RPMI8226 (cell line): ENCODE data around the gene DHPS.
A peak's percentile ranks its signal among the peaks of the same experiment; 100 is the strongest.
"Not testable (repeated sequence)": the region's sequence is repeated elsewhere in the genome, so short reads cannot be mapped to it uniquely, and the experiment has no call there.

ENCODE experiments used
- DNase-seq: peaks from one replicate; pipeline ENCODE4 v3.0.0-alpha.2; 2015

The DHPS gene

DNA sequence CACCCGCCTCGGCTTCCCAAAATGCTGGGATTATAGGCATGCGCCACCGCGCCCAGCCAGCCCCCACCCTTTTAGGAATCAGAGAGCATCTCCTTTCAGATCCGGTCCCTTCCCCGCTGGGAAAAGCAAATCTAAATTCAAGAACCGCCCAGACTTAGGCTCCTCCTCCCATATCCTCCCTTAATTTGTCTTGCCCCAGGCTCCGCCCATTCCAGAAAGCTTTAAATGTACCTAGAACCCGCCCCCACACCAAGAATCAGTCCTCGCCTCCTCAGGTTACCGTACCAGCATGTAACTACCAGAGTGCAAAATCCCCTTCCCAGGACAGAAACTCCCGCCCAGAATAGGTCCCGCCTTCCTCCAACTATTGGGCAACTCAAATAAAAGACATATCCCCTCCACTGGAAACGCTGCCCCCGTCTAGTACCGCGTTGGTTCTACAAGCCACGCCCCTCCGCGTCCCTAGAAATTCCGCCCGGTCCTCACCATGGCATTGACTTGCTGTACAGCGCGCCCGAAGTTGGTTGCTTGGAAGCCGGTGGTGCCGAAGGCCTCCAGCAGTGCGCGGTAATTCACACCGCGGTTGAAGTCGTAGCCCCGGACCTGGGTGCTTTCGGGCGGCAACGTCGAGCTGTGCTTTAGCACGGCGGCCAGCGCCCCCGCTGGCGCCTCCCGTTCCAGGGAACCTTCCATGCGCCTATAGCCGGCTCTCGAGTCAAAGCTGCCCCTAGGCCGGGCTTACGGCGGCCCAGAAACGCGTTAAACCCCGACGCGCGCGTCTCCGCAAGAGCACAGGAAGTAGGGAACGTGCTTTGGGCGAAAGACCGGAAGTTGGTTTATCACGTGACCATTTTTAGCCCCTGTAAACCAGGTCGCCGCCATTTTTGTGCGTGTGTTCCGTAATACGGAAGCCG is at the start of gene DHPS:
DHPS (minus strand) TSS at position 807 of the 914 bp plus-strand sequence; CDS start at position 693, 114 bp downstream.
- DNase-seq, result peak; percentile 98

DNA sequence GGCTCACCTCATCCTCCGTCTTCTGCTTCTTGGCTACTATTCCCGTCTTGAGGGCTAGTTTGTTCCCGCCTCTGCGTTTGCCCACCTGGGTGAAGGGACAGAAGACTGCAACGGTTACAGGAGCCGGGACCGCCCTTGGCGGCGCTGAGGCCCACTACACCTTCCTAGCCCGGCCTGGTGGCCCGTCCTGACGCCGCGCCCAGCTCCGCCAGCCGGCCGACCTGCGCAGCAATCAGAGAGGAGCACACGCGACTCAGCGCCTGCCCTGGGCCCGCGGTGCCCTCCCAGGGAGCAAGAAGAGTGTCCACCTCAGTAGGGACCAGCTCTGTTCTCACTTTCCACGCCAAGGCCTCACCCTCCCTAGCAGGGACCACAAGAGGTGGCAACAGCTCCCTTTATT is 49.7 kb upstream of the DHPS start:
- DNase-seq, result no peak

DNA sequence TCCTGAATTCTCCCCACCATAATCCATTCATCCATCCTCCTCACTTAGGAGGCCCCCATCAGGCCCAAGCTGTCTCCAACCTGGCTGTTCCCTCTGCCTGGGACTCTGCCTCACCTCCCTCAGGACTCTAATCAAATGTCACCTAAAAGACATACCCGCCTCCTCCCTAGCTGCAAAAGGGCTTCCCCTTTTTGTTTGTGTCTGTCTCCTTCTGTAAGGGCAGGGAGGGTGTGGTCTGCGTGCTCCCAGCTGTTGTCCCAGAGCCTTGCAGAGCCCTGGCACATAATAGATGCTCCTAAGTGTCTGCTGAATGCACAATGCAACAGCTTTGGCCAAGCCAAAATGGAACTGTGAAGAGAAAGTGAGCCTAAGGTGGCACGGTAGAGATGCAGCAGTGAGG is 48.4 kb upstream of the DHPS start:
- DNase-seq, result no peak

DNA sequence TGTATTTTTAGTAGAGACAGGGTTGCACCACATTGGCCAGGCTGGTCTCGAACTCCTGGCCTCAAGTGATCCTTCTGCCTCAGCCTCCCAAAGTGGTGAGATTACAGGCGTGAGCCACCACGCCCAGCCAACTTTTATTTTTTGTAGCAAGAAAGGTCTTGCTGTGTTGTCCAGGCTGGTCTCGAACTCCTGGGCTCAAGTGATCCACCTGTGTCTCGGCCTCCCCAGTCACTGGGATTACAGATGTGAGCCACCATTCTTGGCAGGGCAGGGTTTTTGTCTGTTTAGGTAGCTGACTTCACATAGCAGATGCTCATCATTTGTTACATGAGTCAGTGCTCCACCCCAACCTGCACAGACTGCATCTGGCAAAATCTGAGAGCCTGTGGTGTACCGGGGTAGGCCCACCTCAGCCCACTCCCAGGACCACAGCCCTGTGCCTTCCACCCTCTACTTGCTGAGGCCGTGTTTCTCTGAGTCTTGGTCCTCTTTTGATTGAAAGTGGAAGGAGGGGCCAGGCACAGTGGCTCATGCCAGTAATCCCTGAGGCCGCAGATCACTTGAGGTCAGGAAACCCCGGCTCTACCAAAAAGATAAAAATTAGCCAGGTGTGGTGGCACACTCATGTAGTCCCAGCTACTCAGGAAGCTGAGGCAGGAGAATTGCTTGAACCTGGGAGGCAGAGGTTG is 46.2 kb upstream of the DHPS start:
- no peak for DNase-seq

DNA sequence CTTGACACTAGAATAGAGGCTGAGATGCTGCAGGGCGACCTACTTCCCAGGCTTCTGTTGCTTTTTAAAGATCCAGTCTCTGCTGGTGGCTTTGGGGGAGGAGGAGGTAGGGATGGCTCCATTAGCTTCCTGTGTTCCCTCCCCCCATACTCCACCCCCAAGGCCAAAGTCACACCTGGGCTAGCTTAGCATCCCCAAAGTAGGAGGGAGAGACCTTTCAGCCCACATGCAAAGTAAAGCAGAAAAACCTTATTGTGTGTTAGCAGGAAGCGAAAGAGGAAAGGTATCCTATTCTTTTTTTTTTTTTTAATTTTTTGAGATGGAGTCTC is 45.3 kb upstream of the DHPS start:
- DNase-seq, result no peak

DNA sequence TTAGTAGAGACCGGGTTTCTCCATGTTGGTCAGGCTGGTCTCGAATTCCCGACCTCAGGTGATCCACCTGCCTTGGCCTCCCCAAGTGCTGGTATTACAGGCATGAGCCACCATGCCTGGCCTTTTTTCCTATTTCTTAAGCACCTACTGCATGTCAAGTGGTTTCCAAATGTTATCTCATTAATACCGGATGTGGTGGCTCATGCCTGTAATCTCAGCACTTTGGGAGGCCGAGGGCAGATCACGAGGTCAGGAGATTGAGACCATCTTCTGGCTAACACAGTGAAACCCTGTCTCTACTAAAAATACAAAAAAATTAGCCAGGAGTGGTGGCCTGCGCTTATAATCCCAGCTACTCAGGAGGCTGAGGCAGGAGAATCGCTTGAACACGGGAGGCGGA is 43.9 kb upstream of the DHPS start:
- not testable (repeated sequence) for DNase-seq

DNA sequence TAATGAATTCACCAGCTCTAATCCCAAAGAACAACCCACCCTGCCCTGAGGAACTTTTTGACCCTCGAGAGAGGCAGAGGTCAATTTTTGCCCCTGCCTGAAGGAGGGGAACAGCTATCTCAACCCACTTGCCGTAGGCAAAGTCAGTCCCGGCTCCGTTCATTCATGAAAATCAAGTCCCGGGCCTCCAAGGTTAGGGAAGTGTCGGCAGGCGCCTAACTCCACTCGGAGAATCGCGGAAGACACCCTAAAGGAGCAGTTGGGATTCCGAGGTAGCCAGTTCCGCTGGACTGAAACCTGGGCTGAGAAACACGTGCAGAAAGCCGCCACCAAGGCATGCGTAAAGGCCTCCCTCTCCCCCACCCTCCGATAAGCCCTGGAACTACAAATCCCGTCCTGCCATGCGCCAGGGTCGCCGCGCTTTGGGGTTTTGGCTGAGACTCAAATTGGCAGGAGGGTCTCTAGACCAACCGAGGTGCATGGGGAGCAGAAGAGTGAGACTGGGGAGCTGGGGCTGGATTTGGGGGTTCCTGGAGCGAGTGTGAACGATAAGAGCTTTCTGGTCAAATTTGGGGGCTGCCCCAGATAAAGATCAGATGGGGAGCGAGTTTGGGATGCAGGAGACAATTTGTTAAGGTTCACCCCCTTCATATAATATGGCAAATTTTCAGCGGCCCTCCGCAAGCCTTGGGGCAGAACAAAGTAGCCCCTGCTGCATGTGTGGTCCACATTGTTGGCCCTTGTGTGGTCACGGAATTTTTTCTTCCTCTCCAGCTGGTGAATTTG is 42.2 kb upstream of the DHPS start, which contains the start of gene TNPO2:
TNPO2 (minus strand) TSS at position 292 of the 786 bp plus-strand sequence. CDS start 2,955 bp downstream, outside the sequence.
- DNase-seq, result peak; percentile 83

DNA sequence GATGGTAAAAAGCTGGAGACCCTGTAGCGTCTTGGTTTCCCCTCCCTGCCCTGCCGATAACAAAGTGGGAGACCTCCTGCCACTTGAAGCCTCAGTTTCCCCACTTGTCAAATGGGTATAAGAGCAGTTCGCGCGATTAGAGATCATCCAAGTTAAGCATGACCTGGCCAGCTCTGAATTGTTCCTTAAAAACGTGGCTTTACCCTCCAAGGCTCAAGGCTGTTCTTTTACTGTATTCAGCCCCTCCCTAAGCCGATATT is 41.6 kb upstream of the DHPS start:
- DNase-seq, result no peak

DNA sequence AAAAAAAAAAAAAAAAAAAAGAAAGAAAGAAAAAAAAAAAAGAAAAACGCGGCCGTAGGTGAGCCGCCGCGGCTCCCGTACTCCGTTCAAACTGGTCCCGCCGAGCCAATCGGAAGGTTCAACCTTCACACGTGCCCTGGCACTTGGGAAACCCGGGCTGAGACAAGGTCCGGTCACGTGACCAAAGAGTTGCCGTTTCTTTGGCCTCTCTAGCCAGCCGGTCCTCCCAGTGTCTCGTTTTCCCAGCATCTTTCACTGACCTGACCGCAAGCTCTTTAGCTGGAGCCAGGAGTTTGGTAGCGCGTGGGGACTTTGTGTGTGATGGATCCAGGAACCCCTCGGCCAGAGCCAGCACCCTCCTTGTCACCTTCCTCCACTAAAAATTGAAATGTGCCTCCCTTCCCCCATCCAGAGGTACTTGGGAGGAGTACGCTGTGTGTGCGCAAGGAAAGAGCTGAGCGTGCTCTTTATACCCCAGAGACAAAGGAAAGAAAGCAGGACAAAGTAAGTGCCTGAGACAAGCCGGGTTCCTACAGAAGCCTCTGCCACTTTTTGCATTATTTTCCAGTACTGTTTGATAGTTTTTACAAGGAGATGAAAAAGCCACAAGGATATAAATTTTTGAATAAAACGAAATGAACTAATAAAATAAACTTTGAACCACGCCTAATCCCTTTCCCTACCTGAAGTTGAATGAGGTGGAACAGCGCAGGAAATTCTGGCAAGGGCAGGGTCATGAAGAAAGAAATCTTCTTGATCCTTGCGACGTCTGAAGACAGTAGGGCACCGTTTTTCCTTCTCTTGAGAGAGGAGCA is 41.1 kb upstream of the DHPS start:
- peak; percentile 99 for DNase-seq

DNA sequence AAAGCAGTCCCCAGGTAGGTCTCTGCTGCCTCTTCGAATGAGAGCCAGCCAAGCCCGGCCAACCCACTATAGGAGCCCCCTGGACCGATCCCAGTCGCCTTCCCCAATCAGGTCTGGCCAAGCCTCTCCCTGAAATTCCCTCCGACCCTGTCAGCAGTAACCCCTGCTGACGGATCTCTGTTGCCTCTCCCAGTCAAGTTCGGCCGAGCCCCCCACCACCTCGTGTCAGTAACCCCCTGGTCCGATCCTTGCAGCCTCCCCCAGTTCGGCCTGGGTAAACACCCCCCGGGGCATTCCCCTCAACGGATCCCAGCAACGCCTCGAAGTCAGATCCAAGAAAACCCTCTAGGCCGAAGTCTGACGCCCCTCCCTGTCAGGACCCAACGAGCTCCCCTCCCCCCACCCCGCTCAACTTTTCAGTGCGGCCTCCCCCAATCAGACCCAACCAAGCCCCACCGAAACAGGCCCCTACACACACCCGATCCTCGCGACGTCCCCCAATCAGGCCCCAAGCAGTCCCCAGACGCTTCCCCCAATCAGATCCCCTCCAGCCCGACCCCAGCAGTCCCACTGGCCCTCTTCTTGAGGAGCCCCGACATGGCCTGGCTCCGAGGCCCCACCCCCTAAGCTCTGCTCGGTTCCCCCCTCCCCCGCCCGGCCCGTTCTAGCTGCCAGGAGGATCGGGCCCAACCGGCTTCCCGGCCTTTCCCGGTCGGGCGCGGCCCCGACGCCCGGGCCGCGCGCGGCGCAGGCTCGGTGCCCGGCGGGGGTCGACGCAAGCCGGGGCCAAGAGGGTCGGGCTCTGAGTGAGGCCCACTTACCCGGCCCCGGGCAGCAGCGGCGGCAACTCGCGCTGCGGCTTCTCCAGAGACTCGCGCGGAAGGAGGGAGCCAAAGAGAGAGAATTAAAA is 40.2 kb upstream of the DHPS start:
- peak; percentile 48 for DNase-seq

DNA sequence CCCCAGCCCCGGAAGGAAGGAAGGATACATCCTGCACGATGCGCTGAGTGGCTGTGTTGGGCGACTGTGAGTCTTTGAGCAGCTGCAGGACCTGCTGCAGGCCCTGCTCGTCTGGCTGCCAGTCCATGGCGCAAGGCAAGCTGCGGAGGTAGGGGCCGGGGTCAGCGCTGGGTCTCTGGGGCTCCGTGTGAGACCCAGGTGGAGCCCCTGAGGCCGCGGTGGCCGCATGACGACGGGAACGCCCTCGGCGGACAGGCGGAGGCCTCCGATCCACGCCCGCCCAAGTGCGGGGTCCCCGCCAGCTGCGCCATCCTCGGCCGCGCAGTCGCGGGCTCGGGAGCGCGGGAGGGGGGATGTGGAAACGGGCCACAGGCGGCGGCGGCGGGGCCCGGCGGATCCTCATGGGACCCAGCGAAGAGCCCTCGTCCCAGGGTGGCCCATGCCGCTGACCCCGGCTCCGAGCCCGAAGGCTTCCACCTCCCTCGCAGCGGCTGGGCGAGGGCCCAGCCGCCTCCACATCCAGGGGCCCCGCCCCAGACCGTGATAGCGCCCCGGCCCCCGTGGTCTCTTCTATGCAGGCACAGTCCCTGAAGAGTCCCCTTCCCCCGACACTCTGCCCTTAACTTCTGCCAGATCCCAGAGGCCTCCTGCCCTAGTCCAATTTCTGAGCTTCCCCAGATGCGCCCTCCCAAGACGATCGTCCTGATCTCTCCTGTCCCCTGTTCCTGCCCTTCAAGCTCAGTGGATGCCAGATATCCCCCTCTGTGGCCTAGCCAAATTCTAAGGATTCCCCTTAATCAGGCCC is 39.4 kb upstream of the DHPS start:
- DNase-seq, result no peak

DNA sequence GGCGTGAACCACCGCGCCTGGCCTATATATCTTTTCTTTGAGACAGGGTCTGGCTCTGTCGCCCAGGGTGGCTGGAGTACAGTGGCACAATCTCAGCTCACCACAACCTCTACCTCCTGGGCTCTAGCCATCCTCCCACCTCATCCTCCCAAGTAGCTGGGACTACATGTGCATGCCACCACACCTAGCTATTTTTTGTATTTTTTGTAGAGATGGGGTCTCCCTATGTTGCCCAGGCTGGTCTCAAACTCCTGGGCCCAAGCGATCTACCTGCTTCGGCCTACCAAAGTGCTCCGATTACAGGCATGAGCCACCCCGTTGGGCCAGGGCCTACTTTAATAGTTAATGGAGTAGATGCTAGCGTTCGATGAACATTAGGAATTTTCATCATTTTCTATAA is 38.6 kb upstream of the DHPS start:
- no peak for DNase-seq

DNA sequence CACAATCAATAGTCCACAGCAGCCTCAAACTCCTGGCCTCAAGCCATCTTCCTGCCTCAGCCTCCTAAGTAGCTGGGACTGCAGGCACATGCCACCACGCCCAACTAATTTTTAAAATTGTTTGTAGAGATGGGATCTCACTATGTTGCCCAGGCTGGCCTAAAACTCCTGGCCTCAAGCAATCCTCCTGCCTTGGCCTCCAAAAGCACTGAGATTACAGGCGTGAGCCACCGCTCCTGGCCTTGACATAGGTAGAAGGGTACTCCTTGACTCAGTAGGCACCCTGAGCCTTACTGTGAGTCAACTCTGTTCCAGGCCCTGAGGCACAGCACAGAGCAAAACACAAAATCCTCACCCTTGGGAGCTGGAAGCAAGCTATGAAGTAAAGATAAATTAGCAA is 34.2 kb upstream of the DHPS start:
- no peak for DNase-seq

DNA sequence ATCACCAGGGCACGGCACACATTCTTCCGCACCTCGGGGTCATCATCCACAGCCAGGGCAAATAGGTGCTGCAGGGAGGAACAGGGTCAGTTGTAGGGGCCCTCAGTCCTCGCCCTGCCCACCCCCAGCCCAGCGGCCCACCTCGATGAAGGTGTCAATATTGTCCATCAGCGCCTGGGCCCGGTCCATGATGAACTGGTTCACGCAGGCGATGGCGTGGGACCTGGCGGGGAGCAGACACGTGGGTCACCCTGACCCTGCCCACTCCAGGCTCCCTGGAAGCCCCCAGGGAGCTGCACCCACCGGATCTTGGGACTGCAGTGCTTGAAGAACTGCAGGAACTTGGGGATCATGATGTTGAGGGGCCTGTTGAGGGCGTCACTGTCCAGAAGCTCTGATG is 33.4 kb upstream of the DHPS start:
- no peak for DNase-seq

DNA sequence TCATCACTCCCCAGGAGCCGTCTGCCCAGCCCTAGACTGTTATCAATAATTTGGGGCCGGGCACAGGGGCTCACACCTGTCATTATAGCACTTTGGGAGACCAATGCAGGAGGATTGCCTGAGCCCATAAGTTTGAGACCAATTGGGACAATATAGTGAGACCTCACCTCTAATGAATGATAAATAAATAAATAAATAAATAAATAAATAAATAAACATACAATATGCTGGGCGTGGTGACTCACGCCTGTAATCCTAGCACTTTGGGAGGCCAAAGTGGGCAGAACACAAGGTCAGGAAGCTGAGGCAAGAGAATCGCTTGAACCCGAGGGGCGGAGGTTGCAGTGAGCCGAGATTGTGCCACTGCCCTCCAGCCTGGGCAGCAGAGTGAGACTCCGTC is 31.6 kb upstream of the DHPS start:
- not testable (repeated sequence) for DNase-seq

DNA sequence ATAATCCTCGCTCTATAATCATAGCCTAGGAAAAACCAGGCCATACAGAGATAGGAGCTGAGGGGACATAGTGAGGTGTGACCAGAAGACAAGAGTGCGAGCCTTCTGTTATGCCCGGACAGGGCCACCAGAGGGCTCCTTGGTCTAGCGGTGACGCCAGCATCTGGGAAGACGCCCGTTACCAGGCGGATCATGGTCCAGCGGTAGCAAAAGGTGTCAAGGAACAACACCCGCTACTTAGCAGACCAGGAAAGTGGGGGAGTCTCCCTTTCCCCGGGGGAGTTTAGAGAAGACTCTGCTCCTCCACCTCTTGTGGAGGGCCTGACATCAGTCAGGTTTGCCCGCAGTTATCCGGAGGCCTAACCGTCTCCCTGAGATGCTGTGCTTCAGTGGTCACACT is 30.4 kb upstream of the DHPS start:
- not testable (repeated sequence) for DNase-seq

DNA sequence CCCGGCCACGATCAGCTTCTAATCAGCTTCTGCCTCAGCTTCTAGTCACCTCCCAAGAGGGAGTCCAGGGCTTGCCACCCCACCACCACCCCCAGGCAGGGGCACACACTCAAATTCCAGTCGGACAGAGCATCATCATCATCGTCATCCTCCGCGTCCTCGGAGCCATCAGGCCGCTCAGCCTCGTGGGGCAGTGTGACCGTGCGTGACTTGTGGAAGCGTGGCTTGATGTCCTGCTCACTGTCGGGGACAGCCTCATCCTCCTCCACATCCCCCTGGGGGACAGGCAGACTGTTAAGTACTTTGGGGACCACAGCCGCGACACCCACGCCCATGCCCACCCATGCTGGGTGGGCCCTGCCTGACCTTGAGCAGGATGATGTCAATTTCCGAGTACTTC is 29.5 kb upstream of the DHPS start:
- DNase-seq, result no peak

DNA sequence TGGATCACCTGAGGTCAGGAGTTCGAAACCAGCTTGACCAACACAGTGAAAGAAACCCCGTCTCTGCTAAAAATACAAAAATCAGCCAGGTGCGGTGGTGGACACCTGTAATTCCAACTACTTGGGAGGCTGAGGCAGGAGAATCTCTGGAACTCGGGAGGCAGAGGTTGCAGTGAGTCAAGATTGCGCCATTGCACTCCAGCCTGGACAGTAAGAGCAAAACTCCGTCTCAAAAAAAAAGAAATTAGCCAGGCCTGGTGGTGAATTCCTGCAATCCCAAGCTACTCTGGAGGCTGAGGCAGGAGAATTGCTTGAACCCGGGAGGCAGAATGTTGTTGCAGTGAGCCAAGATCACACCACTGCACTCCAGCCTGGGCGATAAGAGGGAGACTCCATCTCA is 27.0 kb upstream of the DHPS start:
- DNase-seq, result no peak

DNA sequence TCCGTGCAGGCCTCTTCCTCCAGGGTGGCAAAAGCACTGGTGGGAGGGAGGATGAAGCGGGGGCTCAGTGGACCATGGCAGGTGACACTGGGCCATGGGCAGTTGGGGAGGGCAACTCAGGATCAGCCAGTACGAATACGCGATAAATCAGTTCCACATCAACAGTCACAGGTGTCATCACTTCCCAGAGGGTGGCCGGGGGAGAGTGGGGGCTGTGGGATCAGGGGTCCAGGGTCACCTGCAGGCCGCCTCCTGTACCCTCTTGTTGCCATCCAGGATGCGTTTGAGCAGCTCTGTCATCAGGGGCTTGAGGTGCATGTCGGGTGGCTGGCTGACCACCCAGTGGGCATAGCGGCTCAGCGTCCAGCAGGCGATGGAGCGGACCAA is 24.6 kb upstream of the DHPS start:
- no peak for DNase-seq

DNA sequence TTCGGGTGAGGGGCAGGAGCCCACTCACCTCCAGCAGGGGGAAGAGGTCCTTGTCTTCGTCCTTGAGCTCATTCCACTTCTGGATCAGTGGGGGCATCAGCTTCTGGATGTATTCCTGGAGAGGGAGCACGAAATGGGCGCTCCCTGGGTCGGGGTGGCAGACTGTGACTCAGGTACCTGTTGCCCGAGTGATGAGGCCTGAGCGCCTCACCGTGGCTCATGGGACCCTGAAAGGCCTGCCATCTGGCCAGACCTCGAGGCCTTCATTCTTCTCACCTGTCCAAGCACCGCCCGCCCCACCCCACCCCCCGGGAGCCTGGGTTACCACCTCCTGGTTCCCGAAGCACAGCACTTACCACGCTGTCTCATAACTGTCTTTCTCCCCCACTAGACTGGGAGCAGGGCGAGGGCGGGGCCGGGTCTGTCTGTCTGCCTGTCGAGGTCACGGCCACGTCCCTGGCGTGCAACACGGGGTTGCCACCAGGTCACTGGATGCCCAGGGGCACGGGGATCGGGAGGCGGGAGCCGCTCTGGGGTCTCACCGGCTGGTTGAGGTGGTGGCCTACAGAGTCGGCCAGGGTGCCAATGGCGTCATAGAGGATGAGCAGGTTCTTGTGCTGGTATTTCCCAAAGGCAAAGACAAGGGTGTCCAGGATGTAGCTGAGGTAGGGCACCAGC is 24.1 kb upstream of the DHPS start:
- DNase-seq, result no peak
